Endometrial microvascular endothelial cells (primary cell): ENCODE results near the gene BAD. TPM values are rescaled to one million over a fixed set of nuclear protein-coding genes. Genes with fewer than 3 reads are reported as not detected.
"Not testable (repeated sequence)": the region's sequence is repeated elsewhere in the genome, so short reads cannot be mapped to it uniquely, and the experiment has no call there.

Experiments
- in situ Hi-C: cut with HindIII; loops from 2 replicates; pipeline ENCODE4 v1.10.0; 2017; ENCODE audit warnings: low sequenced_read_pairs, low pct_unique_long_range_greater_than_20kb; ENCODE audit errors: inconsistent ontology term
- total RNA-seq: library from RNA; depleted of rRNA; stranded (reverse); fragments of >200 nt; gene quantifications from one replicate; pipeline ENCODE4 v1.2.3, GENCODE V29; 2015; ENCODE audit errors: inconsistent ontology term

BAD gene
- total RNA-seq, 1 donor from 2014 or later: 91.0 TPM

DNA sequence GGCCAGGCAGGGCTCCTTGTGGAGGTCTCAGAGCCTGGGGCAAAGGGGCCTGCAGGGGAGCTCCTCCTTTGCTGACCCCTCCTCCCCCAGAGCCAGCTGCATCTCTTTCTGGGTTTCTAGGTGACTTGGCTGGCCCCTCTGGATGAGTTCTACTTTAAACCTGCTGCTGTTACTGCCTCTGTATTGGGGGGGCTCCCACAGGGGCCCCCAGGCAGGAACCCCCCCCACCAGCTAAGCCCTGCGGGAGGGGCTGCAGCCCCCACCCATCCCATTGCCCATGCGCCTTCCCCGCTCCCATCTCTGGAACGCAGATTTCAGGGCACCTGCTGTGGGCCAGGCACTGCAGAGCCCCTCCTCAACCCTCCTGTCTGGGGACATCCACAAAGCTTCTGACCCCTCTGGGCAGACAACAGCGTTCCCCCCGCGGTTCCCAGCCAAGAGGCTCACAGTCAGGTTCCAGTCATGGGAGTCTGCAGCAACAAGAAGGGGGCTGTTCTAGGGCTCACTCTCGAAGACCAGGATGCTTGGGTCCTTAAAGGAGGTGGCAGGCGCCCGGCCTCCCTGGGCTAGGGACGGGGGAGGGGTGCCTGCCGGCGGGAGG is 34.0 kb downstream of the BAD start:
- in situ Hi-C loops: no loop called here

DNA sequence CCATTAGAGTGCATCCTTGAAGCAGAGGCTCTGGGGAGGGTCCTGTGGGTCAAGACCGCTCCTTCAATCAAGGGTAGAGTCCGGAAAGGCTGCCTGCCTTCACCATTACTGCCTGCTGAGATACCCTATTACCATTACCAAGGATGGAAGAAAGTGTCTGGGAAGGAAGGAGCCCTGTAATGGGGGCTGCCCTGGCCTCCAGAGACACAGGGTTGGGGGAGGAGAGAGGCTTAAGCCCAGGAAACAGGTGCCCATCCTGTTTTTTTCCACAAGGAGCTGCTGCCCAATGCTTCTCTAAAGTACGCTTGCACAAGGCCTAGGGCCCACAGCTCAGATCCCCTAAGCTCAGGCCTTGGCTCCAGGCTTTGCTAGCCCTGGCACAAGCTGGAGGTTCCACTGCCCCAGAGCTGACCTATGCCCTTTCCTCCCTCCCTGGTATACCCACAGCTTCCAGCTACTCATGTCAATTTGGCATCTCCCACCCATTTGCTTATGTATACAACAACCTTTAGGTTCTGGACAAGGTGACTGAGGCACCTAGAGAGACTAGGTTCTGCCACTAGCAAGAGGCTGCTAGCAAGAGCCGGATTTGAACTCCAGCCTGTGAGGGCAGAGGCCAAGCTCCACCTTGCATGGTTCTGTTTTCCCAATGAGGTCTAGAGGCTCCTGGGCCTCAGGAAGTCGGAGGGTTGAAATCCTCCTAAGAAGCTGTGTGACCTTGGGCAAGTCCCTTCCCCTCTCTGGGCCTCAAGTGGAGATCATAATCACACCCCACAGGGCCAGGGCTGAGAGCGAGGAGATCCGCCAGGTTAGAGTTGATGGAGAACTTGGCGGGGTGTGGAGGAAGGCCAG is 34.7 kb downstream of the BAD start:
- in situ Hi-C loops: no loop called here

DNA sequence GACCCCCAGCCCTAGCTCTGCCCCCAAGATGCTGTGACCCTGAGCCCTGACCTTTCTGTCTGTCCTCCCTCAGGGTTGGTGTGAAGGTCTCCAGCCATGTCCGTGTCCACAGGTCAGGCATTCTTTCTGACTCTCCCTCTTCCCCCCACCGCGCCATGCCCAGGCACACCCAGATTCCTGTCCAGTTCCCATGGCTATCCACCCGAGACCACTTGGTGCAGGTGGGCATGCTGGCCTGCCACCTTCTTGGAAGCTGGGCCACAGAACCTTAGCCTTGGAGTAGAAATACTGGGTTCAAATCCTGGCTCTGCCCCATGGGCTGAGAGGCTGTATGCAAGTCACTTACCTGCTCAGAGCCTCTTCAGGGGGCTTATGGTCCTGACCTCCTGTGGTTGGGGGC is 35.4 kb downstream of the BAD start:
- in situ Hi-C loops: no loop called here

DNA sequence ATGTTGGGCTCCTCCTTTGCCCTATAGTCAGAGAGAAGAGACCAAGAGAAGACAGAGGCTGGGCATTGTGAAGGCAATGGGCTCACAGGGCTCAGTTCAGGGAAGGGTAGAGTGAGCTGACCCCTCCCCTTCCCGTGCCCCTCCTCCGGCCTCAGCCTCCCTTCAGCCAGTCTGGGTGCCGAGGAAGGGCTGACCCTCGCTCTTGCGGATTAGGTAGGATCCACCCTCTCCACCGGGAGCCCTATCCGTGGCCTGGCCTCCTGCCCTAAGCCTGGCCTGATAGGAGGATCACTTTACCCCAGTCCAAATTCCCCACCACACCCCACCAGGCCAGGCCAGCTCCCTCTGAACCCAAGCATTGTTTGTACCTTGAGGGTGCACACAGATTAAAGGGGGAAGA is 35.9 kb downstream of the BAD start:
- in situ Hi-C loops: no loop called here

DNA sequence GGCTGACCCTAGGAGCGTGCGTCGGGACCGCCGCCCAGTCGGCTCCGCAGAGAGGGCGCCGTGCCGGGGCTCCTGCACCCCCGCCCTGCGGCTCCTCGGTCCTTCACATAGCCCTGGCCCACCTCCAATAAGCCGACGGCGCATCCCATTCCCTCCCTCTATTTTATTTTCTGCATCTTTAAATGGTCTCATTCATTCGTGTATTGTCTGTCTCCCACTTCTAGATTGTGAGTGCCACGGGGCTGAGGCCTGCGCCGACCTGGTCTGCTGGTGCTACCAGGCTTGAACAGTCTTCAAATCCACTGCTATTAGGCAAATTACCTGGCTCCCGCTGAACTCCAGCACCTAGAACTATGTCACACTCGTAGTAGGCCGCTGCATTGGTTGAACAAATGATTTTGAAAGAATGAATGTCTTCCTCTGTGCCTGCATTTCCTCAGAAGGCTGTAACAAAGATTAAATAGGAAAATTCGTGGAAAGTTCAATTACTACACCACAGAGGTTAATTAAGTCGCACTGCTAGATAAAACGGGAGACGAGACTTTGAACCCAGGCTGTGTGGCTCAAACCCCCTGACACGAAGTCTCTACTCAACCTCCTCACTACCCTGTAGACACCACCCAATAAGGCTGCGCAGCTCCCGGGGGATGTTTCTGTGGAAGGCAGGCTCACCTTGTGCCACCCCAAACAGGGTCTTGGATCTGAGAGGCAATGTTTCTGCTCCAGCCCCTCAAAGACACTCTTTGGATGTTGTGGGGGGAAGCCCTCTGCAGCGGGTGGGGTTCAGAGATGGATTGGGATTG is 36.5 kb downstream of the BAD start:
- in situ Hi-C loops: no loop called here

DNA sequence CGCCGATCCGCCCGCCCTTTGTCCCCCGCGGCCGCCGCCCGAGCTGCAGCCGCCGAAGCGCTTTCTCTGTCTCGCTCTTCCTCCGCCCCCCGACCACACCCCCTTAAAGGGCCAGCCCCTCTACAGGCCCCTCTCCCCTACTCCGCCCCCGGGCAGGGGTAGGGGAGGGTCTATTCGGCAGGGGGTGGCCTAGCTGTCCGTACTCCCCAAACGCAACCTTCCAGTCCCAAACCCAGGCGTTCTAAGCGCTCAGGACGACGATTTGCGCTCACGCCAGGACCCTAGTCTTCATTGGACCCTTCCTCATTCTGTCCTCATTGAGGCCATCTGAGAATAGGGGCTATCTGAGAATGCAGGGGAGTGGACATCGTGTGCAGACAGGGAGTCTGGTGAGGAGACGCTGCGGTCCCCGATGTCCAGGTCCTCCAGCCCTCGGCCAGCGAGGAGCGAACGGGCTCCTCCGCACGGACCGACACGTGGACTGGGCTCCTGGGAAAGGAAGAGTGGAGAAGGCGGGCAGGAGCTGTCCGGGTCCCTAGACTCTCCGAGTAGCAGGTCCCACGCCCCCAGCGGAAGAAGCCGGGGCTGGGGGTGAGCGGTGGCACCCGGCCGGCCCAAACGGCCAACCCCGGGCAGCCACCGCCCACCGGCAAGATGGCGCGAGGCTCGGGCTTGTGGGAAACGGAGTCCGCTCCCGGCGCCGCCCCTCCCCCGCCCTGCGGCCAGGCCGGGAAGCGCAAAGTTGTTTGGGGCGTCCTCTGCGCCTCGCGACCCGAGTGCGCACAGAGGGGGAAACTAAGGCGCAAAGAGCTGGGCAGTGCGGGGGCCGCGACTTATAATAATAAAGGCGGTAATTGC is 37.4 kb downstream of the BAD start, which contains the start of gene PPP1R14B:
Gene PPP1R14B (minus strand): TSS at position 73 of the 858 bp plus-strand sequence. CDS start 270 bp downstream, outside the sequence.
- in situ Hi-C loops: no loop called here

DNA sequence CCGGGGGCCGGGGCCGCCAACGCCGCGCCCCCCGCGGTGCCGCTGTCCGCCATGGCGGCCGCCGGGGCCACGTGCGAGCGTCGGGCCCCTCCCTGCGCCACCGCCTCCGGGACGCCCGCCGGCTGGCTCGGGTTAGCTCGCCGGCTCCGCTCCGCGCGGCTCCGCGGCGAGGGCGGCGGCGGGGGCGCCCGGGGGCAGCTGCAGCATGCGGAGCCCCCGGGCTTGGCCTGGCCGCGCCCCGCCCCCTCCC is 37.9 kb downstream of the BAD start:
- in situ Hi-C loops: not testable (repeated sequence)

DNA sequence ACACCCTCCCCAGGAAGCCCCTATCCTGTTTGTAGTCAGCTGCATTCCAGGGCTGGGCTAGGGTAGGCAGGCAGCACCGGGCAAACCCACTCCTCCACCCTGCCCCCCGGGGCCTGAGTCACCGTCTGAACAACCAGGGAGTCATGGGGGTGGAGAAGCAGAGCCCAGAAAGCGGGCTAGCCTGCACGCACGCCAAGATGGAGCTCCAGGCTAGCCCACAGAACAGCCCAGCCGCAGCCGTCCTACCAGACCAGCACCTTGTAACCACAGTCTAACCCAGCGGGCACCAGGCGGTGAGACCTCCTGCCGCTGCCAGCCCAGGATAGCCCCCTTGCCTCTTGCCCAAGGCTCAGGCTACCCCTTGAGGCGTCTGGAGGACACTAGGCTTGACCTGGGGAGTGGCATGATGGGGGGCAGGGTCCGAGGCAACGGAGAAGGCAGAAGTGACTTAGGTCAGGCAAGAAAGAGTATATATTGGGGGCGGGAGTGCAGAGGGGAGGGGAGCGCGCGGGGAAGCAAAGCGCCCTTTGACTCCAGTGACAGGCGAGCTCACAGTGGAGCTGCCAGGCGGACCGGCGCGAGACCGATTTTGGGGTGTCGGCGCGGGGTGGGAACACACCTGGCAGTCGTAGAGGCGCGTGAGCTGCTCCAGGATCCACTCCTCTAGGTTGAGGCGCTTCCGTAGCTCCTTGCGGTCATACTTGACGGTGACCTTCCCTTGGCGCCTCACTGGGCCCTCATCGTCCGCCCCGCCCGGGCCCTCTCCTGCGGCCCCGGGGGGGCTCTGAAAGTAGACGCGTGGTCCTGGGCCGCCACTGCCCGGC is 38.5 kb downstream of the BAD start:
- in situ Hi-C loops: no loop called here

DNA sequence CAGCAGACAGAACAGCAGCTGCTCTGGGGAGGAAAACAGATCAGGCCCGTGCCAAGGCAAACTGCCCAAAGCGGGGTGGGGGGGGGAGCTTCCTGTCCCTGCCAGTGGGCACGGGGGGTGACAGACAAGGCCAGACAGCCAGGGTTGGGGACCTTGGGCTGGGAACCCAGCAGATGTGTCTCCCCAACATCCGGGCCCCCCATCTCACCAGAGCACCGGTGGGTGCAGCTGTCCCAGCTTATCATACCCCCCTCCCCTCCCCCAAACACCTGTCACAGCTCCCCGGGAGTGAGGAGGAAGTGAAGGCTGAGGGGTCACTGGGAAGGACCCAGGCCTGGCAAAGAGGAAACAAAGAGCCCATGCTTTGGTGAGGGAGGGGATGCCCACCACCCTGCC is 39.1 kb downstream of the BAD start:
- in situ Hi-C loops: no loop called here

DNA sequence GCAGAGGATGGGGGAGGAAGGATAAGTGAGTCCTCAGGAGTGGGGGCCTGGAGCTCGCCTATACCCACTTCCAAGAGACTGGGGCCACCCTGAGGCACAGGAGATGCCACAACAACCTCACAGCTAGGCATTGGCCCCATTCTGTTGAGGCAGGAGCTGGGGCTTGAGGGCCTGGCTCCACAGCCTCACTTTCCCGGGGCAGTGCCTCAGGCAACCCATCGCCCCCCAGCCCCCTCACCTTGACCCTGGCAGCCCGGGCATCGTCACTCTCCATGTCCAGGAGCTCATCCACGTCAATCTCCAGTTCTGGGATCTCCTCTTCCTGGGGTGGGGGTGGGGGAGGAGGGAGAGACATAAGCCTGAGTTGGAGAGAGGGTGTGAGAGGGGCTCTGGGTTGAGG is 39.5 kb downstream of the BAD start:
- in situ Hi-C loops: no loop called here

DNA sequence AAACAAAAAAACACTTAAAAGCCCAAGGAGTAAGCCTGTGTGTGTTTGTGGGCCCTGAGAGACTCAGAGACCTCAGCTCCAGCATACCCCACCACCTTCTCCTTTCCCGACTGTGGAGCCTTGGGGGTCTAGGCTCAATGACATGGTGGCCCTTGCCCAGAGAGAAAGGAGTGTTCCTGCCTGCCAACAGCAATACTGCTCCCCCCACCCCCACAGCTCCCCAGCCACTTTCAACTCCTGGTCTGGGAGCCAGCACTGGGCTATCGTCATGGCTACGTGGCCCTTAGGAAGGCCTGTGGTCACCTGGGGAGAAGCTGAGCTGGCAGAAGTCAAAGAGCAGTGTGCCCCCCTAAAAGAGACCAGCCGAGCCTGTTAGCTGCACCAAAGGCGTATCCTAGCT is 40.4 kb downstream of the BAD start:
- in situ Hi-C loops: no loop called here

DNA sequence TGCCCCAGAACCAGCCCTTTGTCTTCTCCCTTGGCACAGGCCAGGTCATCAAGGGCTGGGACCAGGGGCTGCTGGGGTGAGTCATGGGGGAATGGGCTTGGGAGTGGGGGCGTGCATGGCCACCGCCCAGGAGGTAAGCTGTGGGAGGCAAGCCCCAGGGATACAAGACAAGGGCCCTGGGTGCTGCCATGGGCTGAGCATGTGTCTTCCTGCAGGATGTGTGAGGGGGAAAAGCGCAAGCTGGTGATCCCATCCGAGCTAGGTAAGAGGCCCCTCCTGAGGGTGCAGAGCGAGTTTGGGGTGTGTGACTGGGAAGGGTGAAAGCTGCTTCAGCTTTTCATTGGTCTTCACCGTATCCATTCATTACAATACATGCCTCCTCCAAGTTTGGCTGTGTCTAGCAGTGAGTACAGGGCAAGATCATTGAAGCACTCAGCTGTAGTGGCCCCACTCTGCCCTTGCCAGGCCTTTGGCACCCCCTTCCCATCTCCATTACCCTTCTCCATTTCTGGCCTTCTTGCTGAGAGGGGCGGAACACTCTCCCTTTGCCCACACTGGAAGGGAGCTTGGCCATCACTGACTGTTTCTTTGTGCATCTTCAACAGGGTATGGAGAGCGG is 41.1 kb downstream of the BAD start:
- in situ Hi-C loops: no loop called here

DNA sequence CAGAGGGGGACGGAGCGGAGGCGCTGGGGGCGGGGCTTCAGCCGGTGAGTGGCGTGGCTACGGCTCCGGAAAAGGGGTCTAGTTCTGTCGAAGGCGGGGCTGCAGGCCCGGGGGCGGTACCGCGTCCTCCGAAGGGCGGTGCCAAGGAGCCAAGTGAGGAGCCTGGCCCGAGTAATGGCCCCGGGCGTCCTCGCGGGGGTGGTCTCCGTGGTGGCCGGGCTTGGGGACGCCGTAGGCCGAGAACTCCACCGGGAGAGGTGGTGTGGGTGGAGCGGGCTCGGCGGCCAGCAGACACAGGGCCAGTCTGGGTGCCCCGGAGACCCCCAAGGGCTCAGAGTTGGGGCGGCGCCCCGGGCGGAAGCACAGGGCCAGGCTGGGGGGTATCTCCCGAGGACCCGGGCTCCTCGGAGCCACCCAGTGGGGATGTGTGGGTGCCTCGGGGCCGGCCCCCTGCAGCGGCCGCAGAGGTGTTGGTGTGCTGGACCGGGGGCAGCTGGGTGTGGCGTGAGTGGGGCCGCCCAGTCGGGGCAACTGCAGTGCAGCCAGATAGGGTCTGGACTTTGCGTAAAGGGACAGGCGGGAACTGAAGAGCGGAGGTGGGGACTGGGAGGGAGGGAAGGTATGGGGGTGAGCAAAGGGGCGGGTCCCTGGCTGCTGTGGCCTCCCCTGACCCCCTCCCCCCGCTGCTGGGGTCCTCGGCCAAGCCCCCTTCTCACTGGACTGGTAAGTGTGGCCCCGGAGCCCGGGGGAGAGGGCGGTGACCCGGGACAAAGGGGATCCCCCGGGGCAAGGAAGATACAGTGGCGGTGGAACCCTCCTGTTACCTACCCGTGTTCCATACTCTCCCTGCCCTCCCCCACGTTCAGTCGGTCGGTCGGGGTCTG is 42.7 kb downstream of the BAD start:
- in situ Hi-C loops: no loop called here

DNA sequence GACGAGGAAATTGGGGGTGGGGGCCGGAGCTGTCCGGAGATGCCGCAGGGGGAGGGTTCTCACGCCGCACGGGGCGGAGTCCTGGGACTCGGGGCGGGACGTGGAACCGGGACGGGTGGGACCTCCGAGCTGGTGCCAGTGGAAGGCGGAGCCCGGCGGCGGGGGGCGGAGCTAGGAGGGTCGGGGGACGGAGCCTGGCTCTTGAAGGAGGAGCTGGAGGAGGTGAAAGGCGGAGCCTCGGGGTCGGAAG is 43.3 kb downstream of the BAD start:
- in situ Hi-C loops: no loop called here

DNA sequence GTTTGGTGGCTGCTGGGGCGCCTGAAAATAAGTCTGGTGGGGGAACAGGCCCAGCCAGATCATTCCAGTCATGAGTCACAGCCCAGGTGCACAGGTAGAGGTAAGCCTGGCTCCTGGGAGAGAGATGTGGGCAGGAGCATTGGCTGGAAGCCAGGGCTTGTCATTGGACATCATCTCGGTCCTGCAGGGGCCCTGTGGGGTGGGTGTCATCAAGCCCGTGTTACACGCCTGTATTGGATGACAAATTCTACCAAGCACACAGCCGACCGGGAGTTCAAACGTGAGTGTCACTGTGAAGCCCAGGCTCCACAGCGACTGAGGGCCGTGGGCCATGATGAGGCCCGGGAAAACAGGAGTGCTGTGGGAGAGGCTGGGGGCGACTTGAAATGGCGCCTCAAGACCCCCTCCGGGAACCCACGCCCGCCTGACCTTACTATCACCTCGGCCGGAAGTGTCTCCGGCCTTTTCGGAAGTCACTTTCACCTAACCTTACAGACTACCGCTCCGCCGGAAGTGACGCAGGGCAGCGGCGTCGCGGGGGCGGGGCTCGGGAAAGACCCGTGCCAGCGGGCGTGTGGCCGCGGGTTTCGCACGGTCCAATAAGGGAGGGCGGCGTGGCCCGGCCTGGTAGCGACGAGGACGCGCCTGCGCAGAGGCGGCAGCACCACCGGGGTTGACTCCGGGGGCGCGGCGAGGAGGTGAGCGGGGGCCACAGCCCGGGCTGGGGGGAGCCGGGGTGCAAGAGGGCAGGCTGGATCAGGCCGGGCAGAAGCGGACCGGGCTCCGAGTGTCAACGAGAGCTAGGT is 43.8 kb downstream of the BAD start, which contains the start of gene FKBP2:
Gene FKBP2 (plus strand): TSS at position 661 of the 806 bp plus-strand sequence. CDS start 1,293 bp downstream, outside the sequence.
- in situ Hi-C loops: no loop called here

DNA sequence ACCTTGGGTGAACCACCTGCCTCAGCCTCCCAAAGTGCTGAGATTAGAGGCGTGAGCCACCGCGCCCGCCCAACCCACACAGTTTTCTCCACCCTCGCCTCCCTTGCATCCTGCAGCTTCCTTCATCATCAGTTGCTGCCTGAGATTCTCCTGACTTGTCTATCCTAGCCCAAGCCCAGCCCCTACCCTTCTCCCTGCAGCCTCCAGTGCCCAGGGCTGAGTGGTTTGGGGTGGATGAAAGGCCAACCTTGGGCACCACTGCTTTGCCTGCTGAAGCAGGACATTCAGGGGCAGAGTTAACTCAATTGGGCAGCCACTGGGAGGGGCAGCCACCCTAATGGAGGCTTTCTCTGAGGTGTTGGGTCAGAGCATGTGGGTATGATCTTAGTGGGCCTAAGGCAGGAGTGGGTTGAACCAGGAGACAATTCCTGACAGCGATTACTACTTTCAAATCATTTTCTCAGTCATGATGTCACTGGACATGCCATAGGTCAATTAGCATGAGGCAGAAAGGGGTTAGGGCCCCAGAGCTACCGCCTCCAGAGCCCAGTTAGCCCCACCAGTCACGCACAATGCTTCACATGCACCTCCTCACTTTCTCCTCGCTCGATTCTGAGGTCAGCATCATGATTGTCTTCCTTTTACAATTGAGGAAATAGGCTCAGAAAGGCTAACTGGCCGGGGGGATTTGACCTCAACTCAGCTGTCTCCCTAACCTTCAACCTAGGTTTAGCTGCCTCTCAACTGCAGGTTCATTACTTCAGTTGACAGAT is 44.6 kb downstream of the BAD start:
- in situ Hi-C loops: no loop called here
